CD4-positive, alpha-beta T cell treated with Interleukin-4 for 1 hour (primary cell): ENCODE measurements around the gene CIZ1.

Experiments
- DNase-seq, 2 donors: peaks; one replicate each; pipeline ENCODE4 v3.0.0-alpha.2; 2020 to 2022

Gene CIZ1

GRCh38 chr9:128124451-128124850 is 66.9 kb downstream of the CIZ1 start:
- no peak for DNase-seq

DNA sequence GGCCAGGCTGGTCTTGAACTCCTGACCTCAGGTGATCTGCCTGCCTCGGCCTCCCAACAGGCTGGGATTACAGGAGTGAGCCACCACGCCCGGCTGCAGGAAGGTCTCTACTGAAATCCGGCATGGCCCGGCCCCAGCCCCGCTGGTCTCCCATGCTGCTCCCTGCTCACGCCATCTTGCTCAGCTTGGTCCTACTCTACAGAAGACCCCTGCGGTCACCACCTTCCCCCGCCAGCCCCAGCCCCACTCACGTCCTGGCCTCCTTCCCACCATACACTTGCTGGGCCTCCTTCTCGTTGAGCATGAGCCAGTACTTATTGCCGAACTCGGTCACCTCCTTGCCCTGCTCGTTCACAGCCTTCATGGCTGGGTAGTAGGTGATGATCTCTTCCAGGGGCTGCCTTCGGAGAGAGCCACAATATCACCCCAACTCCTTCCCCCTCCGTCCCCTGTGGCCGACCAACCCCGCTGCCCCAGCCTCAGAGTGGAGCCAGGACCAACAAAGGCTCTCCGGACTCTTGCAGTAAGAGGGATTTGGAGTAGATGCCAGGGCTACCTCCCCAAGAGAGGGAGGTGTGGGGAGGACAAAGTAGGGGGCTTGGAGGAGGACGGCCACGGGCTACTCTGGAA is 67.8 kb downstream of the CIZ1 start:
- no peak for DNase-seq

- no peak for DNase-seq
These were observed 68.6 kb downstream of the CIZ1 start for GRCh38 chr9:128122809-128123175.

- DNase-seq: no peak
These were observed 69.2 kb downstream of the CIZ1 start for GRCh38 chr9:128121924-128122808.

DNA sequence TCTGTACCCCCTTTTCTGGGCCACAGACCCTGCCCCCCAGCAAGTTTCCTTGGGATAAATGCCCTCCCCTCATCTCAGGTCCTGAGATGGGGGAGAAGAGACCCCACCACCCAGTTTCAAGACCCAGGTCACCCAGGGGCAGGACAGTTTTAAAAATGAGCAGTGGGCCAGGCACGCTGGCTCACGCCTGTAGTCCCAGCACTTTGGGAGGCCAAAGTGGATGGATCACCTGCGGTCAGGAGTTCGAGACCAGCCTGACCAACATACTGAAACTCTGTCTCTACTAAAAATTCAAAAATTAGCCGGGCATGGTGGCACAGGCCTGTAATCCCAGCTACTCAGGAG is 69.9 kb downstream of the CIZ1 start:
- no peak for DNase-seq

DNA sequence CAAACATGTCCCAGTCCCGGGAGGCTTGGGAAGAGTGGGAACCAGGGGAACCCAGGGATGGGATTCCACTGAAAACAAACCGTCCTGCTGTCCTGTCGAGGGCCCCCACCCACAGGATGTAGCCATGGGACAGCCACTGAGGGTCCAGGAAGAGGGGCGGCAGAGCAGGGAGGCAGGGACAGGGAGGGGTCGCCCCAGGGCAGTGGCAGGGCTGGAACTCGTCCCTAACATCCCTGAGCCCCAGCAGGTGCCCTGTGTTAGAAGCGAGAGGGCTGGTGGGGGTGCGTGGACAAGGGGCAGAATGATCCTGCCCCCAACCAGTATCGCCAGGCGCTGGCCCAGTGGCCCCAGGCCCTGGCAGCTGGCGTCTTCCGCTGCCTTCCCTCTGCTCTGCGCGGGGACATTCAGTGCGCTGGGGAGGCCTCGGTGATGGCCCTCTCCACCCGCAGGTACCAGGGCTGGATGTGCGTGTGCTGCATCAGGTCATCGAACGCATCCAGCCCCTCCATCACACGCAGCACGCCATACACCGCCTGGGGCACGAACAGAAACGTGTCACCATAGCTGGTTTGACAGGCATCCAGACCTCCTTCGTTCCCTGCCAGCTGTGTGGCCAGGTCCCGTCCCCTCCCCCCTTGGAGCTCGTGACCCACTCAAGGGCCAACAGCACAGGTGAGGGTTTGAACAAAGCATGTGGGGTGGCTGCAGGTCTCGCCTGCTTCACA is 70.5 kb downstream of the CIZ1 start:
- DNase-seq: no peak

DNA sequence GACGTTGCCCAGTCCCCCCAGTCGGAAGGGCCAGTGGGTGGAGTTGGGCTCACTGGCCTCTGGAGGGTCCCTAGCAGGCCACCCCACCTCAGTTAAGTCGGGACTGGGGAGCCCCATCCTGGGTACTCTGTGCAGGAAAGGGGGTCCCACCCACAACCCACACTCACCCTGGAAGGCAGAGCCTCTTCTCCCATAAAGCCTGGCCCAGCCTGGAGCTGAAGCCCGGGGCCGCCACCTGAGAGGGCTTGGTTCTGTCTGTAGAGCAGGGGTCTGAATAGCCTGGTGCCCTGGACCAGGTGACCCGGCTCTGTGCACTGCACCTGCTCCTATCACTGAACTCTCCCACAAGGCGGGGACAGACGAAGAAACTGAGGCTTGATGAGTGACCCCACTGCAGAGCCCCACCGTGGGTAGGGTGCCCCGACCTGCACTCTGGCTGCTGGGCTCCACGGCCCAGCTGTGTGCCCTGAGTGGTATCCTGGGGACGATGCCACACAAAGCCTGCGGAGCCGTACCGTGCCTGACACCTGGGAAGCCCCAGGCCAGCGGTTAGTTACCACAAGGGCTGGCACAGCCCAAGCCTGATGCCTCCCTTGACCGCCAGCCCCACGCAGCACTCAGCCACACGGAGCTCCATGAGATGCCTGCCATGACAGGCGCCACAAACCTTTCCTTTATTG is 71.2 kb downstream of the CIZ1 start:
- no peak for DNase-seq

DNA sequence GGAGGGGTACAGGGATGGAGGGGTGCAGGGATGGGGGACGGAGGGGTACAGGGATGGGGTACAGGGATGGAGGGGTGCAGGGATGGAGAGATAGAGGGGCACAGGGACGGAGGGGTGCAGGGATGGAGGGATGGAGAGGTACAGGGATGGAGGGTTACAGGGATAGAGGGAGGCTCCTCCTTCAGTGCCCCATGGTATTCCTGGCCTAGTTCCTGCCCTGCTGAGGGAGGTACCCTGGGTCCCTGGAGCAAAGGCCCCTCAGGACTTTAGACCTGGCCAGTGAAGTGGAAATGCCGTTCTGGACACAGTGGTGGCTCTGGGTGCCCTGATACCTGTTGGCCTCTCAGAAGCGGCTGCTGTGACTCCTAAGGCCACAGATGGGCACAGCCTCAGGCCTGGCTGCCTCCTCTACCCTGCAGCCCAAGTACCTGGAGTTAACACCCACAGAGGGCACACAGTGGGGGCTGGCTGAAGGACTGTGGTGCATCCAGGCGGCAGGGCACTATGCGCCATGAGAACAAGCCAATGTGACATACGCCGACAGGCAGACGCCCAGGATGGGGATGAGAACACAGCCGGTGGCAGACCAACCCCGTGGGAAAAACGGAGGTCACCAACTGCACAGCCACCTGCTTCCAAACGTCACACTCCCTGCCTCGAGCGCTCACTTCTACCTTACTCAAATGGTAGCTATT is 72.3 kb downstream of the CIZ1 start:
- no peak for DNase-seq

GRCh38 chr9:128118472-128118857 is 72.9 kb downstream of the CIZ1 start:
- no peak for DNase-seq

GRCh38 chr9:128117613-128118471 is 73.5 kb downstream of the CIZ1 start:
- DNase-seq: peak; percentile 92 to 93

- DNase-seq: no peak
These were observed 75.0 kb downstream of the CIZ1 start for GRCh38 chr9:128116104-128117083.
